Measurements from ENCODE around the gene HTT. TPM values are rescaled to one million over a fixed set of nuclear protein-coding genes. Genes with fewer than 3 reads are reported as not detected.

Gene HTT
- total RNA-seq, 8 experiments from 2014 or later, result 21.9 to 102 (median 30.1) TPM

GRCh38 chr4:3285558-3286334 lies 211.3 kb downstream of the HTT start:
- Histone ChIP-seq H3K27ac (no peak overlapping the region), H3K4me1 (replicated peaks in 1 of 2) (peaks cover 0 to 1% of the 10 kb centered on the region in 2 donors), H3K4me3 (no peak overlapping the region)
- 24 to 100% (median 80%) methylated on average over 1 to 7 of the region's 38 CpGs; no CpG with 5 or more reads in 4 of the 10 experiments for WGBS, 10 experiments
- peak in 2 of 8 experiments; percentile 51 to 59 for ATAC-seq (replicated peaks in 6 of 8)
- in situ Hi-C loops (cut with MboI; ENCODE audit: low pct_unique_long_range_greater_than_20kb in 2 of 9, low sequenced_read_pairs in 9 of 9, unreplicated experiment in 9 of 9), result no loop called here

GRCh38 chr4:3286335-3287175 lies 212.1 kb downstream of the HTT start:
- no peak overlapping the region for H3K27ac ChIP-seq
- WGBS, 10 experiments, result 48 to 94% (median 84%) methylated on average over 6 to 16 of the region's 32 CpGs; no CpG with 5 or more reads in 2 of the 10 experiments
- in situ Hi-C loops (cut with MboI; ENCODE audit: low pct_unique_long_range_greater_than_20kb in 2 of 9, low sequenced_read_pairs in 9 of 9, unreplicated experiment in 9 of 9), result no loop called here

GRCh38 chr4:3287271-3287971 lies 212.9 kb downstream of the HTT start:
- no peak overlapping the region for H3K27ac ChIP-seq
- 8 to 93% (median 60%) methylated on average over 1 to 9 of the region's 14 CpGs; no CpG with 5 or more reads in 3 of the 10 experiments for WGBS, 10 experiments
- no peak overlapping the region for H3K4me3 ChIP-seq
- peaks cover 8 to 9% of the 10 kb centered on the region in 2 donors for H3K4me1 ChIP-seq (replicated peaks in 1 of 2)
- no peak for ATAC-seq (replicated peaks in 6 of 8)
- in situ Hi-C loops (cut with MboI; ENCODE audit: low pct_unique_long_range_greater_than_20kb in 2 of 9, low sequenced_read_pairs in 9 of 9, unreplicated experiment in 9 of 9), result no loop called here

More at GRCh38 chr4:3286335-3287175, 212.1 kb downstream of the HTT start:
- ATAC-seq (replicated peaks in 6 of 8), result no peak
- H3K4me3 ChIP-seq, result no peak overlapping the region
- H3K4me1 ChIP-seq (replicated peaks in 1 of 2), result peaks cover 8% of the 10 kb centered on the region in 2 donors

GRCh38 chr4:3287972-3288570 lies 213.6 kb downstream of the HTT start:
- in situ Hi-C loops (cut with MboI; ENCODE audit: low pct_unique_long_range_greater_than_20kb in 2 of 9, low sequenced_read_pairs in 9 of 9, unreplicated experiment in 9 of 9), result no loop called here
- WGBS, 10 experiments, result 88 to 100% methylated on average over 2 to 5 of the region's 24 CpGs; no CpG with 5 or more reads in 8 of the 10 experiments
- H3K4me3 ChIP-seq, result no peak overlapping the region
- peaks cover 8 to 9% of the 10 kb centered on the region in 2 donors for H3K4me1 ChIP-seq (replicated peaks in 1 of 2)
- no peak for ATAC-seq (replicated peaks in 6 of 8)
- H3K27ac ChIP-seq, result no peak overlapping the region

GRCh38 chr4:3288571-3289094 lies 214.2 kb downstream of the HTT start:
- Histone ChIP-seq H3K27ac (no peak overlapping the region), H3K4me3 (no peak overlapping the region), H3K4me1 (replicated peaks in 1 of 2) (peaks cover 9% of the 10 kb centered on the region in 2 donors)
- in situ Hi-C loops (cut with MboI; ENCODE audit: low pct_unique_long_range_greater_than_20kb in 2 of 9, low sequenced_read_pairs in 9 of 9, unreplicated experiment in 9 of 9), result no loop called here
- no peak for ATAC-seq (replicated peaks in 6 of 8)
- 60 to 93% (median 90%) methylated on average over 1 to 5 of the region's 11 CpGs; no CpG with 5 or more reads in 7 of the 10 experiments for WGBS, 10 experiments

- Histone ChIP-seq H3K4me3 (no peak overlapping the region), H3K27ac (no peak overlapping the region), H3K4me1 (replicated peaks in 1 of 2) (peaks cover 20 to 25% of the 10 kb centered on the region in 2 donors)
- in situ Hi-C loops (cut with MboI; ENCODE audit: low pct_unique_long_range_greater_than_20kb in 2 of 9, low sequenced_read_pairs in 9 of 9, unreplicated experiment in 9 of 9), result no loop called here
- WGBS, 10 experiments, result 80 to 100% (median 99%) methylated on average over 1 to 8 of the region's 11 CpGs; no CpG with 5 or more reads in 6 of the 10 experiments
- no peak for ATAC-seq (replicated peaks in 6 of 8)
These were observed 216.0 kb downstream of the HTT start for GRCh38 chr4:3290476-3290875.

GRCh38 chr4:3290889-3291321 lies 216.4 kb downstream of the HTT start:
- Histone ChIP-seq H3K4me3 (peak overlapping the region in 4 of 5 donors; percentile 51 to 88 (median 71)), H3K27ac (peak overlapping the region in 1 of 2 donors; percentile 86), H3K4me1 (replicated peaks in 1 of 2) (peaks cover 20 to 25% of the 10 kb centered on the region in 2 donors)
- no peak for ATAC-seq (replicated peaks in 6 of 8)
- in situ Hi-C loops (cut with MboI; ENCODE audit: low pct_unique_long_range_greater_than_20kb in 2 of 9, low sequenced_read_pairs in 9 of 9, unreplicated experiment in 9 of 9), result no loop called here
- WGBS, 10 experiments, result 20 to 100% (median 96%) methylated on average over 1 to 5 of the region's 9 CpGs; no CpG with 5 or more reads in 4 of the 10 experiments

- Histone ChIP-seq H3K27ac (peak overlapping the region; percentile 64 to 86), H3K4me1 (replicated peaks in 1 of 2) (peaks cover 20 to 27% of the 10 kb centered on the region in 2 donors), H3K4me3 (peak overlapping the region; percentile 49 to 88 (median 71))
- no peak for ATAC-seq (replicated peaks in 6 of 8)
- in situ Hi-C loops (cut with MboI; ENCODE audit: low pct_unique_long_range_greater_than_20kb in 2 of 9, low sequenced_read_pairs in 9 of 9, unreplicated experiment in 9 of 9), result no loop called here
- WGBS, 10 experiments, result 0 to 100% (median 53%) methylated on average over 1 to 15 of the region's 24 CpGs; no CpG with 5 or more reads in 2 of the 10 experiments
These were observed 217.0 kb downstream of the HTT start for GRCh38 chr4:3291411-3291968.

GRCh38 chr4:3291969-3292570 lies 217.6 kb downstream of the HTT start:
- Histone ChIP-seq H3K4me3 (peak overlapping the region; percentile 49 to 88 (median 71)), H3K4me1 (replicated peaks in 1 of 2) (peaks cover 20 to 30% of the 10 kb centered on the region in 2 donors), H3K27ac (peak overlapping the region; percentile 64 to 86)
- WGBS, 10 experiments, result 0 to 10% (median 0%) methylated on average over 2 to 9 of the region's 60 CpGs; no CpG with 5 or more reads in 7 of the 10 experiments
- peak; percentile 16 to 51 (median 33) for ATAC-seq (replicated peaks in 6 of 8)
- in situ Hi-C loops (cut with MboI; ENCODE audit: low pct_unique_long_range_greater_than_20kb in 2 of 9, low sequenced_read_pairs in 9 of 9, unreplicated experiment in 9 of 9), result no loop called here

GRCh38 chr4:3292571-3293400 lies 218.3 kb downstream of the HTT start, which contains the start of gene RGS12:
RGS12 (plus strand) TSS chr4:3293021; CDS start chr4:3316171, 23,150 bp downstream.
- in situ Hi-C loops (cut with MboI; ENCODE audit: low pct_unique_long_range_greater_than_20kb in 2 of 9, low sequenced_read_pairs in 9 of 9, unreplicated experiment in 9 of 9), result no loop called here
- ATAC-seq (replicated peaks in 6 of 8), result peak; percentile 87 to 96 (median 91)
- H3K27ac ChIP-seq, result peak within 1 kb of the TSS; percentile 75 to 91
- peak within 1 kb of the TSS; percentile 49 to 88 (median 71) for H3K4me3 ChIP-seq
- peaks cover 20 to 37% of the 10 kb centered on the region in 2 donors for H3K4me1 ChIP-seq (replicated peaks in 1 of 2)
- no CpG with 5 or more reads among the region's 121 CpGs for WGBS, 10 experiments

Data from motor neuron (in vitro differentiated cells).